ENCODE measurements around the gene WWP2. TPM values are rescaled to one million over a fixed set of nuclear protein-coding genes. Genes with fewer than 3 reads are reported as not detected.

Gene WWP2
- total RNA-seq, 1 experiment from 2014 or later = 22.8 TPM

DNA sequence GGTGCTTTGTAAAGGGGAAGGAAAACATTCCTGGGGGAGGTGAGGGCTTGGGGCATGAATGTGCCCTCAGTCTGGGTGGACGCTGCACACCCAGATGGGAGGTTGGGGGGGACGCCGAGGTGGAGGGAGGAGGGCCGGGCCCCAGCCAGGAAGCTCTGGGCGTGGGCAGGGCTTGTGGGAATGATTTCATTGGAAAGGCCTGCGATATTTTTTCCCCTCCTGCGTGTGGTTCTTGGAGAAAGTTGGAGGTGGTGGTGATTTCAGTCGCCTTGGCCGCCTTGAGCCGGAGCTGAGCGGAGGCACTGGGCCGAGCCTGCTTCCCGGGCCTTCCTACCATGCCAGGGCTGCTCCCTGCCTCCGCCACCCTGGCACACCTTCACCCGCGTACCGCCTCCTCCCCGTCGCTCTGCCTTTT lies 162.7 kb downstream of the WWP2 start:
- Histone ChIP-seq H3K27me3 (ENCODE audit: control insufficient read depth, insufficient read depth, low read length) (no peaks in the 10 kb centered on the region), H3K27ac (ENCODE audit: low read length) (no peak overlapping the region), H3K36me3 (ENCODE audit: control insufficient read depth, insufficient read depth, low read length) (no peaks in the 10 kb centered on the region), H3K9me3 (ENCODE audit: control insufficient read depth, insufficient read depth, low read depth, low read length) (no peaks in the 10 kb centered on the region), H3K4me3 (ENCODE audit: low read depth in 2 of 2, low read length in 2 of 2) (no peak overlapping the region), H3K4me1 (ENCODE audit: control insufficient read depth, insufficient read depth, low read length) (no peaks in the 10 kb centered on the region)
- no peak for ATAC-seq
- no TSS peak for BruUV-seq (replicated peaks)
- TF ChIP-seq TCF7L2 (IDR thresholded peaks at IDR 0.05; ENCODE audit: low read depth, low read length) (no peak), POLR2AphosphoS5 (IDR thresholded peaks at IDR 0.05; ENCODE audit: low read depth, low read length) (no peak), SIN3A (IDR thresholded peaks at IDR 0.05; ENCODE audit: borderline replicate concordance, insufficient read depth, low read depth, low read length) (no peak)
- TF ChIP-seq, protein P1, sequence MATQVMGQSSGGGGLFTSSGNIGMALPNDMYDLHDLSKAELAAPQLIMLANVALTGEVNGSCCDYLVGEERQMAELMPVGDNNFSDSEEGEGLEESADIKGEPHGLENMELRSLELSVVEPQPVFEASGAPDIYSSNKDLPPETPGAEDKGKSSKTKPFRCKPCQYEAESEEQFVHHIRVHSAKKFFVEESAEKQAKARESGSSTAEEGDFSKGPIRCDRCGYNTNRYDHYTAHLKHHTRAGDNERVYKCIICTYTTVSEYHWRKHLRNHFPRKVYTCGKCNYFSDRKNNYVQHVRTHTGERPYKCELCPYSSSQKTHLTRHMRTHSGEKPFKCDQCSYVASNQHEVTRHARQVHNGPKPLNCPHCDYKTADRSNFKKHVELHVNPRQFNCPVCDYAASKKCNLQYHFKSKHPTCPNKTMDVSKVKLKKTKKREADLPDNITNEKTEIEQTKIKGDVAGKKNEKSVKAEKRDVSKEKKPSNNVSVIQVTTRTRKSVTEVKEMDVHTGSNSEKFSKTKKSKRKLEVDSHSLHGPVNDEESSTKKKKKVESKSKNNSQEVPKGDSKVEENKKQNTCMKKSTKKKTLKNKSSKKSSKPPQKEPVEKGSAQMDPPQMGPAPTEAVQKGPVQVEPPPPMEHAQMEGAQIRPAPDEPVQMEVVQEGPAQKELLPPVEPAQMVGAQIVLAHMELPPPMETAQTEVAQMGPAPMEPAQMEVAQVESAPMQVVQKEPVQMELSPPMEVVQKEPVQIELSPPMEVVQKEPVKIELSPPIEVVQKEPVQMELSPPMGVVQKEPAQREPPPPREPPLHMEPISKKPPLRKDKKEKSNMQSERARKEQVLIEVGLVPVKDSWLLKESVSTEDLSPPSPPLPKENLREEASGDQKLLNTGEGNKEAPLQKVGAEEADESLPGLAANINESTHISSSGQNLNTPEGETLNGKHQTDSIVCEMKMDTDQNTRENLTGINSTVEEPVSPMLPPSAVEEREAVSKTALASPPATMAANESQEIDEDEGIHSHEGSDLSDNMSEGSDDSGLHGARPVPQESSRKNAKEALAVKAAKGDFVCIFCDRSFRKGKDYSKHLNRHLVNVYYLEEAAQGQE (IDR thresholded peaks at IDR 0.05; ENCODE audit: insufficient read depth in 1 of 2, low read depth in 2 of 2, low read length in 1 of 2) = no peak
- TF ChIP-seq, protein P2, sequence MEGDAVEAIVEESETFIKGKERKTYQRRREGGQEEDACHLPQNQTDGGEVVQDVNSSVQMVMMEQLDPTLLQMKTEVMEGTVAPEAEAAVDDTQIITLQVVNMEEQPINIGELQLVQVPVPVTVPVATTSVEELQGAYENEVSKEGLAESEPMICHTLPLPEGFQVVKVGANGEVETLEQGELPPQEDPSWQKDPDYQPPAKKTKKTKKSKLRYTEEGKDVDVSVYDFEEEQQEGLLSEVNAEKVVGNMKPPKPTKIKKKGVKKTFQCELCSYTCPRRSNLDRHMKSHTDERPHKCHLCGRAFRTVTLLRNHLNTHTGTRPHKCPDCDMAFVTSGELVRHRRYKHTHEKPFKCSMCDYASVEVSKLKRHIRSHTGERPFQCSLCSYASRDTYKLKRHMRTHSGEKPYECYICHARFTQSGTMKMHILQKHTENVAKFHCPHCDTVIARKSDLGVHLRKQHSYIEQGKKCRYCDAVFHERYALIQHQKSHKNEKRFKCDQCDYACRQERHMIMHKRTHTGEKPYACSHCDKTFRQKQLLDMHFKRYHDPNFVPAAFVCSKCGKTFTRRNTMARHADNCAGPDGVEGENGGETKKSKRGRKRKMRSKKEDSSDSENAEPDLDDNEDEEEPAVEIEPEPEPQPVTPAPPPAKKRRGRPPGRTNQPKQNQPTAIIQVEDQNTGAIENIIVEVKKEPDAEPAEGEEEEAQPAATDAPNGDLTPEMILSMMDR (IDR thresholded peaks at IDR 0.05) = no peak
- in situ Hi-C loops (cut with HindIII; ENCODE audit: low pct_unique_long_range_greater_than_20kb, low sequenced_read_pairs) = no loop called here
- no peak for DNase-seq (ENCODE audit: low read depth, low spot score)
- CTCF ChIA-PET = interaction anchor here (0.6 kb wide), 1 partner anchor 574 kb away, joined by 3 read pairs; no protein-coding TSS in a partner anchor
- POLR2A ChIA-PET = no interaction called here
- intact Hi-C loops (cut with micrococcal nuclease; ENCODE audit: unreplicated experiment) = loop anchor here (5.0 kb wide), 1 partner anchor 127 kb away; no protein-coding TSS in a partner anchor

DNA sequence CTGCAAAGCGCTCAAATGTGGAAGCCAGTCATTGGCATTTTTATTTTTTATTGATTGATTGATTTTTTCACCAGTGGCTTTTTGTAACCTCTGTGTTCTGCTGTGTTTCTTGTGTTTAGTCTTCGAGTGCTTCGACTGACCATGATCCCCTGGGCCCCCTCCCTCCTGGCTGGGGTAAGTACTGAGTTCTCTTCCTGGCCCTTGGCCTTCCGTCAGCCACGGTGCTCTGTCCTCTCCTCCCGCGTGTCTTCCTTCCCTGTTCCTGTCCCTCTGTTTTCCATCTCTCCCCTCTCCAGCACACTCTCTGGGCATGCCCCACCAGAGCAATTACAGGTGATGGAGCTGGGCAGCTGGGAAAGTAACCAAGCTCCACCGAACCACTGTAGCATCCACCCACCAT lies 163.2 kb downstream of the WWP2 start:
- no peak for TF ChIP-seq SIN3A (IDR thresholded peaks at IDR 0.05; ENCODE audit: borderline replicate concordance, insufficient read depth, low read depth, low read length)
- TF ChIP-seq, protein P2 (IDR thresholded peaks at IDR 0.05) = no peak
- TF ChIP-seq, protein P1 (IDR thresholded peaks at IDR 0.05; ENCODE audit: insufficient read depth in 1 of 2, low read depth in 2 of 2, low read length in 1 of 2) = no peak
- TF ChIP-seq POLR2AphosphoS5 (IDR thresholded peaks at IDR 0.05; ENCODE audit: low read depth, low read length) = no peak
- TF ChIP-seq TCF7L2 (IDR thresholded peaks at IDR 0.05; ENCODE audit: low read depth, low read length) = no peak
- no peak overlapping the region for H3K27ac ChIP-seq (ENCODE audit: low read length)
- CTCF ChIA-PET = interaction anchor here (0.6 kb wide), 1 partner anchor 575 kb away, joined by 3 read pairs; no protein-coding TSS in a partner anchor
- no TSS peak for BruUV-seq (replicated peaks)
- no peaks in the 10 kb centered on the region for H3K36me3 ChIP-seq (ENCODE audit: control insufficient read depth, insufficient read depth, low read length)
- H3K4me3 ChIP-seq (ENCODE audit: low read depth in 2 of 2, low read length in 2 of 2) = no peak overlapping the region
- no peaks in the 10 kb centered on the region for H3K4me1 ChIP-seq (ENCODE audit: control insufficient read depth, insufficient read depth, low read length)
- in situ Hi-C loops (cut with HindIII; ENCODE audit: low pct_unique_long_range_greater_than_20kb, low sequenced_read_pairs) (no loop called here), intact Hi-C loops (cut with micrococcal nuclease; ENCODE audit: unreplicated experiment) (loop anchor here (5.0 kb wide), 1 partner anchor 128 kb away; no protein-coding TSS in a partner anchor)
- no peaks in the 10 kb centered on the region for H3K27me3 ChIP-seq (ENCODE audit: control insufficient read depth, insufficient read depth, low read length)
- no peaks in the 10 kb centered on the region for H3K9me3 ChIP-seq (ENCODE audit: control insufficient read depth, insufficient read depth, low read depth, low read length)
- POLR2A ChIA-PET = no interaction called here
- DNase-seq (ENCODE audit: low read depth, low spot score) (no peak), ATAC-seq (no peak)
